ENCODE measurements around the gene SLC32A1.
A peak's percentile ranks its signal among the peaks of the same experiment; 100 is the strongest.

SLC32A1 gene

DNA sequence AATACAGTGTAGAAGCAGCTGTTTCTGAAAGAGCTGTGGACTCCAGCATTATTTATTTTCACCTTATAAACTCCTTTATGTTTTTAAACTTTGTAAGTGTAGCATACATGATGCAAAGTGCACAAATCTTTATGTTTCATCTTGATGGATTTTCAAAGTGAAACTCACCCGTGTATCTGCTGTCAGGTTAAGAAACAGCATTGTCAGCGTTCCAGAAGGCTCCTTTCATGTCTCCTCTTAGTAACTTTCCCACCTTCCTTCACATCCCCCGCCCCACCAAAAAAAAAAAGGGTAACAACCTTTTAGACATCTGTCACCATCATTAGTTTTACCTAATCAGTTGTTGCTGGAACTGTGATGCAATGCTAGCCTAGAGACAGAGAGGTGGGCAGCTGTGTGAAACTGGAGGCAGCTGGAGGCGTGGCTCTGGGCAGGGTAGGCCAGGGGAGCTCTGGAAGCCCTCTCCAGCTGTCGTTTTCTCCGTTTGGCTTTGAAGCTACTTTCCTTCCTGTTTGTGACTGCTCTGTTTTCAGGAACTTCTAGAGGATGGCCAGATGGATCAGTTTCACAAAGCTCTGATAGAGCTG, 31.1 kb downstream of the SLC32A1 start:
- DNase-seq, result peak; percentile 72

DNA sequence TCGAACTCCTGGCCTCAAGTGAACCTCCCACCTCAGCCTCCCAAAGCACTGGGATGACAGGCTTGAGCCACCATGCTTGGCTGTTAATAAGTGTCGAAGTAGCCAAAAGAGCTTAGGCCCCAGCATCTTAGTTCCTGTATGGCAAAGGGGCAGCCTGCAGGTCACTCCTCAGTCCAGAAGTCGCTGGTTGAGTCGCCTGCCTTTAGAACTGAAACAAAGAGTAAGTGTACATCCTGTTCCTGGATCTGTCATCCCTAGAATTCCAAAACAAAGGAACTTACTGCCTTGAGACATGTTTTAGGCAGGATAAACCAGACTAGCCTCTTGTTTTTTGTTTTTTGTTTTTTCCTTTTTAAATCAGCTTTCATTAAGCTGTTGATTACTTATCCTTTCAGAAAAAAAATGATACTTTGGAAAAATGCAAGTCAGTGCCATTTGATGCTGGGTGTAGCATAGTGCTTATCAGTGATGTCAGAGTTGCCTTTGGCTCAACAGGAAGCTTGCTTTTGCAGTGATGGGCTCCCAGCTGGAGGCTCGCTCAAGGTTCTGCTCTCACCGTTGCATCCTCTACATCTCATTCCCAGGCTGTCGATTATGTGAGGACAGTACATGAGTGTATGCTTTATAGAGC, 33.0 kb downstream of the SLC32A1 start:
- no peak for DNase-seq

DNA sequence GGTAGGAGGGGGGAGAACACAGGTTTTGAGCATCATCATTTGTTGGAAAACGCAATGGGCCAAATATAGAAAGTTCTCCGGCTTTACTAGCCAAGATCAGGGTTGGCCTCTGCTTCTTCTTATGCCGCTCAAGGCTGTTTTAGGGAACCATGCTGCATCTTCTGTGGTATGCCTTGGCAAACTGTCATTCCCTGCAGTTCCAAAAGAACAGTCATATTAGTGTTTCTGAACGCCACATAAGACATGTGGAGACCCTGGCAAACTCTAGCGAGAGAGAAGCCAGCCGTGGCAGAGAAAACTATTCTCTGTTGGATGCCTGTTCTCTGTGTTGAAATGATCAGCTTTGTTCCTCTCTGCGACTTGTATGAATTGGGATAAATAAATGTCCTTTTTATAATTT, 34.8 kb downstream of the SLC32A1 start:
- DNase-seq, result no peak

DNA sequence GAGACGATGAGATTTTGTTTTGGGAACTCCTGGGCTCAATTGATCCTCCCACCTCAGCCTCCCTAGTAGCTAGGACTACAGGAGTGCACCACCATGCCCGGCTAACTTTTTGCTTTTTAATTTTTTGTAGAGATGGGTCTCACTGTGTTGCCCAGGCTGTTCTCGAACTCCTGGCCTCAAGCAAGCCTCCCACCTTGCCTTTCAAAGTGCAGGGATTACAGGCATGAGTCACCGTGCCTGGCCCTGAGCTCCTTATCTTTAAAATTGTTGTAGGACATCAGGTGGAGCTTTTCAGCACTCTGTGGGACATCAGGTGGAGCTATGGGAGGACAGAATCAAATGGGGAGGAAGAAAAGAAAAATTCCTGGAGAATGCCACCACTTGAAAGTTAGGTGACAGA, 36.7 kb downstream of the SLC32A1 start:
- no peak for DNase-seq

DNA sequence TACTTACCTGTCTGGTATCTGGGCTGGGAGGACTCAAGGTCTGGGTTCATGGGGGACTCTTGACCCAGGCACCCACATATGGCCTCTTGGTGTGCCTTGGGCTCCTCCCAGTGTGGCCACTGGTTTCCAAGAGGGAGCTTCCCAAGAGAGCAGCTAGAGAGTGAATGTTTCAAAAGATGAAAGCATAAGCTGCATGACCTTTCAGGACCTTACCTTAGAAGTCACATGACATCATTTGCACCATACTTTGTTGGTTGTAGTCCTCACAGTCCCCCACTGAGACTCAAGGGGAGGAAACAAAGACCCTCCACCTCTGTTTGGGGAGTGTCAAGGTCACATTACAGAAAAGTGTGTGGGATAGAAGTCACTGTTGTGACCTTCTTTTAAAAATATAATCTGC, 37.9 kb downstream of the SLC32A1 start:
- DNase-seq, result no peak

DNA sequence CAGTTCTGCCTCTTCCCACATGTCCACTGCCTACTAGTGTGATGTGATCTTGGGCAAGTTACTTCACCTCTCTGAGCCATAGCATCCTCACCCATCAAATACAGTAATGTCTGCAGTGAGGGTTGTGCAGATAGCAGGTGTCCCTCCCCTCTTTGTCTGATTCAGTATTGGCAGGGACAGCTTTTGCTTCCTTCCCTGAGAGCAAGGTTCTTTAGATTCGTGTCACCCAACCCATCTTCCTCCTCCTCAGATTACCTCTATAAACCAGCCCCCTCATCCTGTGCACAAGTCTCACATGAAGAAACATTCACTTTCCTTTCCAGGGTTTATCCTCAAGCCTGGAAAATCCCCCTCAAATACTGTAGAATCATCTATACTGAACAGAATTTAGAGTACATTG, 39.3 kb downstream of the SLC32A1 start:
- no peak for DNase-seq

DNA sequence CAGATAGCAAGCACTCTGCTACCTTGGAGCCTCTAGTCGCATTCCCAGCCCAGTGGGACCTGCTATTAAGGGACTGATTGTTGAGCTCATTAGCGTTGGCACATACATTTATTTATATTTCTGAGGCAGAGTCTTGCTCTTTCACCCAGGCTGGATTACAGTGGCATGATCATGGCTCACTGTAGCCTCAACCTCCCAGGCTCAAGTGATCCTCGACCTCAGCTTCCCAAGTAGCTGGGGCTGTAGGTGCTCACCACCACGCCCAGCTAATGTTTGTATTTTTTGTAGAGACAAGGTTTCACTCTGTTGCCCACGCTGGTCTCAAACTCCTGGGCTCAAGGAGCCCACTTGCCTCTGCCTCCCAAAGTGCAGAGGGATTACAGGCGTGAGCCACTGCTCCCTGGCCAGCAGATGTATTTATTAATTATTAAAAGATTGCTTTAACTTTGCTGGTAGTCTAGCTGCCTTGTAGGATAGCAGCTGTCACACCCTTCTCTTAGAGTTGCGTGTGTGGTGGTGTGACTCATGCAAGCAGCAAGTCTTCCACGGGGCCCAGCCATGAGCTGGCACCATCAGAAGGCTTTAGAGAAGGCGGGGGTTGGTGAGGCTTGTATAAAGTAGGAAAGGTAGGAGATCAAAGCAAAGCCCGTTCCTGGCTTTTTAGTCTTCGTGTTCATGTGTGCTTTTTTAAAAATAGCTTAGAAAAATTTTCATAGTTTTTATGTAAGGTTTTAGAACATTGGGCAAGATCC, 40.5 kb downstream of the SLC32A1 start:
- no peak for DNase-seq

DNA sequence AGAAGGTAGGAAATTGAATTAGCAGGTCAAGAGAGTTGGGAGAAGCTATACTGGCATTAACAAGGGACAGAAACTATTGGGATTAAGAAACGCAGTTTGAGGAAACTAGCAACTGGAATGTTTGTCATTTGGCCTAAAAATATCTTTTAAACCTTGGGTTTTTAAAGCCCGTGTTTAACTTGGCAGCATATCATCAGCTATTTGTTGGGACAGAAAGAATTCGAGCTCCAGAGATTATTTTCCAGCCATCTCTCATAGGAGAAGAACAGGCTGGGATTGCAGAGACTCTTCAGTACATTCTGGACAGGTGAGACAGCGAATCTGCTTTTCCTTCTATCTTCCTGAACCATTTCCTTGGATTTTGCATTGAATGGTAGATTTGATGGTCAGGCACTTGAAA, 41.8 kb downstream of the SLC32A1 start:
- no peak for DNase-seq

DNA sequence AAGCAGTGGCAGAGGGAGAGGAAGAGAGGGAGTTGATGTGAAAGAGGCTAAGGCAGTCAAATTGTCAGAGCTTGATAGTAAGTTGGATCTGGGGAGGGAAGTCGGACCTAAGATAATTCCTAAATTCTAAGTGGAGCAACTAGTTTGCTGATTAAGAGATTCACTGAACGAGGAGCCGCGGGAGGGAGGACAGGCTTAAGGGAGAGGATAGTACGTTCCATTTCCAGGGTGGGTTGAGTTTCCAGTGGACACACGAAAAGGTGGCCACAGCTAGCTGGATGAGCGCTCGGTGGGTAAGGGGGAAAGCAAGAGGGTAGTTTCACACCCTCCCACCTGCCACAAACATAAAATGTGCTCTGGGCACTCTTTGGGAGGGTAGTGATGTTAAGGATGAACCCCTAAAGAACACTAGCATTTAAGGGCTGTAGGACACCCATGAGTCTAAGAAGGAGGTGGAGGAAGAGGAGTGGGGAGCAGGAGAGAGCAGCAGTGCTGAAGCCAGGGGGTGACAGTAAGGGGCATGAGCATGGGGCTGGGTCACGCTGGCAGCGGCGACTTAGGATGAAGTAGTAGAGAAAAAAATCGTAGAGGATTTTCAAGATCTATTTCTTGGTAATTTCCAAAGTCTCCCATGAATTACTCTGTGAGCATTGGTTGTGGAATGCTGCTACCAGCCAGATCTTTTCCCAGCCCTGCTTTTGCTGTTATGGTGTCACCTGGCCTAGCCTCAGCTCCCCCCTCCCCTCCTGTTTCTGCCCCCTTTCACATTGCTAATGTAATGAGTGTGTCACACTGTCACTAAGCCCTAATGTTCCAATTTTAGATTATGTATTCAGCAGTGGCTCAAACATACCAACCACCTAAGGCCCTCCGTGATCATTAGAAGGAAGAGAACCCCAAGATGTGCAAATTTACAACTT, 45.4 kb downstream of the SLC32A1 start:
- no peak for DNase-seq

DNA sequence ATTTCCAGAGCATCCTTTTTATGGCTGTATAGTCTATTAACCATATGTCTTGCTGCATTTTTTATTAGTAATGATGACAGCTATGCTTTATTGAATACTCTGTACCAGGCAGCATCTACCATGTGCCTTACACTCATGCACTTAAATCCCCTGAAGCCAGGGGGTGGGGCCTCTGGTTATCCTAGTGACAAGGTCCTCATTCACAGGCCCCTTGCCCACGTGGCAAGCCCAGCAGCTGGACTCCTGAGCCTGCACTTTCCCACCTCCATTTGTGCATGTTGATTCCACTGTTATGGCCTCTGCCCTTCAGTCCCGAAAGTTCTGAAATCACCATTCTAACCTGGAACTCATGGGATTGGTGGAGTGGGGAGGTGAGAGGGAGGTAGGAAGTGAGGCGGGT, 46.3 kb downstream of the SLC32A1 start:
- DNase-seq, result no peak

DNA sequence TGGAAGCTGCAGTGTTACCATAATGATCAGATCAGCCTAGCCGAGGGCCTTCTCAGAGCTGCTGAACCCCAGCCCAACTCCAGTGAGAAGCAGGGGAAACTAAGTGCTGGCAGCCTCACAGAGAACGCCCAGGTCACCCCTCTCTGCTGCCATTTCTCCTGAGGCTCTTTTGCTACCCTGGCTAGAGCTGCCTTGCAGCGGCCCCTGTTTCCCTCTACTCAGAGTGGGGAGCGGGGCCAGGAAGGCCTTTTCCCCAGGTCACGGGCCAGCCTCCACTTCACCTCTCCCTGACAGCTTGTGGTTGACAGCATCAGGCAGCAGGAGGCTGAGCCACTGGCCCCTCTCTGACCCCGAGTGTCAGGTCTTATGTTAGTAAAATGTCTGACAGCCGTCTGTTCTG, 46.7 kb downstream of the SLC32A1 start:
- DNase-seq, result no peak

DNA sequence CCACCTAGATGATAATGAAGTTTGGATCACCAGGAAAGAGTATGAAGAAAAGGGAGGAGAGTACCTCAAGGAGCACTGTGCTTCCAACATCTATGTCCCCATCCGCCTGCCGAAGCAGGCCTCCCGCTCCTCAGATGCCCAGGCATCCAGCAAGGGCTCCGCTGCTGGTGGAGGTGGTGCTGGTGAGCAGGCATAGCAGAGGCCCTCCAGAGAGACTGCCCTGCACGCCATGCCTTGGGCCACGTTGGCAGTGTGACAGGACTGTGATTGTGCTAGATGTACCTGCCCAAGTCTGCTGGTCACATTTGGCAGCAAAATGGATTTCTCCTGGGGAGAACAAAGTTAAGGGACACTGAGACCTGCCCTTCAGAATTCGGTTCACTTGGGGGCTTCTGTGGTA, 47.3 kb downstream of the SLC32A1 start:
- no peak for DNase-seq

DNA sequence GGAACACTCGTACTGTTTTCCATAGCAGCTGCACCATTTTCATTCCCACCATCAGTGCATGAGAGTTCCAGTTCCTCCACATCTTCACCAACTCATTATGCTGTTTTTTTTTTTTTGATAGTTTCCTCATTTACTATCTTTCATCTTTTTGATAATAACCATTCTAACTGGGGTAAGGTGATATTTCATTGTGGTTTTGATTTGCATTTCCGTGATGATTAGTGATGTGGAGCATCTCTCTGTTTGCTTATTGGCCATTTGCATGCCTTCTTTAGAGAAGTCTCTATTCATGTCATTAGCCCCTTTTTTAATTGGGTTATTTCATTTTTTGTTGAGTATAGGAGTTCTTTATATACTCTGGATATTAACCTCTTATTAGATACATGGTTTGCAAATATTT, 49.9 kb downstream of the SLC32A1 start:
- no peak for DNase-seq

DNA sequence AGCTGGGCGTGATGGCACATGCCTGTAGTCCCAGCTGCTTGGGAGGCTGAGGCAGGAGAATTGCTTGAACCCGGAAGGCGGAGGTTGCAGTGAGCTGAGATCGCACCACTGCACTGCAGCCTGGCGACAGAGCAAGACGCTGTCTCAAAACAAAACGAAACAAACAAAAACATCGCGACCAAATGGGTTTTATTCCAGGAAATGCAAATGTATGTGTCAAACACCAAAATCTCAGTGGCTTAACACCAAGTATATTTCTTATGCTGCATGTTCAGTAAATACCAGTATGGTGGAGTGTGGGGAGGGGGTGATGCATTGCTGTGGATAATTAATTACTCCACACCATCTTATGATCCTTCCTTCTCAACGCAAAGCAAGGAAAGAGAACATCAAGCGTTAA, 52.1 kb downstream of the SLC32A1 start:
- DNase-seq, result no peak

Data from NCI-H1694 treated with DMSO at 0.1 percent for 48 hours (cell line).